T-helper 17 cell (primary cell): ENCODE data around the gene MYCN. TPM values are rescaled to one million over a fixed set of nuclear protein-coding genes. Genes with fewer than 3 reads are reported as not detected.

Source experiments
- ATAC-seq: fragments of 150-1000 bp; cut with Tn5 transposase; 2 replicates; pipeline ENCODE4 v1.10.0; 2021; ENCODE audit warnings: mild to moderate bottlenecking, moderate library complexity
- DNase-seq, 3 donors: peaks; one replicate each; pipeline versions ENCODE4 v3.0.0 to v3.0.0-alpha.2; 2020 to 2021
- H3K9me3 ChIP-seq: one replicate; pipeline ENCODE4 v1.7.0; 2013; ENCODE audit warnings: low read length, mild to moderate bottlenecking; ENCODE audit not compliant: control insufficient read depth, poor library complexity, severe bottlenecking
- H3K27ac Mint-ChIP-seq: one replicate; pipeline ENCODE4 v1.8.0; 2022; ENCODE audit warnings: mild to moderate bottlenecking, moderate library complexity, mixed read lengths
- H3K27me3 Mint-ChIP-seq: one replicate; pipeline ENCODE4 v1.8.0; 2022; ENCODE audit warnings: mixed read lengths
- H3K36me3 Mint-ChIP-seq: one replicate; pipeline ENCODE4 v1.8.0; 2022; ENCODE audit warnings: low read depth, mixed read lengths
- H3K4me1 Mint-ChIP-seq: one replicate; pipeline ENCODE4 v1.8.0; 2022; ENCODE audit warnings: mild to moderate bottlenecking, mixed read lengths
- H3K4me3 Mint-ChIP-seq: one replicate; pipeline ENCODE4 v1.8.0; 2022; ENCODE audit warnings: mild to moderate bottlenecking, moderate library complexity, mixed read lengths
- total RNA-seq, 4 donors: library from RNA in 2 of 4; stranded (reverse) in 2 of 4; gene quantifications; one replicate each; pipeline ENCODE4 v1.2.3 and lab custom pipeline; 2022 to 2026

MYCN gene
- under 1 TPM in 1 of 2 donors, not detected in 1; 0.37 TPM for total RNA-seq
- total RNA-seq (lab: John Stamatoyannopoulos, UW): 0 reads per million in 2 donors

GRCh38 chr2:15939854-15940660 lies at the start of gene MYCN:
Gene MYCN, plus strand, starts transcription at chr2:15940550. Its CDS starts 1,515 bp downstream, at chr2:15942065.
- peaks cover 4% of the 10 kb centered on the region for H3K36me3 Mint-ChIP-seq
- H3K4me1 Mint-ChIP-seq: peaks cover 17% of the 10 kb centered on the region
- H3K9me3 ChIP-seq: no peaks in the 10 kb centered on the region
- no peak within 1 kb of the TSS for H3K27ac Mint-ChIP-seq
- peak within 1 kb of the TSS; percentile 78 for H3K4me3 Mint-ChIP-seq
- DNase-seq: no peak
- H3K27me3 Mint-ChIP-seq: peaks cover 71% of the 10 kb centered on the region
- no peak for ATAC-seq

DNA sequence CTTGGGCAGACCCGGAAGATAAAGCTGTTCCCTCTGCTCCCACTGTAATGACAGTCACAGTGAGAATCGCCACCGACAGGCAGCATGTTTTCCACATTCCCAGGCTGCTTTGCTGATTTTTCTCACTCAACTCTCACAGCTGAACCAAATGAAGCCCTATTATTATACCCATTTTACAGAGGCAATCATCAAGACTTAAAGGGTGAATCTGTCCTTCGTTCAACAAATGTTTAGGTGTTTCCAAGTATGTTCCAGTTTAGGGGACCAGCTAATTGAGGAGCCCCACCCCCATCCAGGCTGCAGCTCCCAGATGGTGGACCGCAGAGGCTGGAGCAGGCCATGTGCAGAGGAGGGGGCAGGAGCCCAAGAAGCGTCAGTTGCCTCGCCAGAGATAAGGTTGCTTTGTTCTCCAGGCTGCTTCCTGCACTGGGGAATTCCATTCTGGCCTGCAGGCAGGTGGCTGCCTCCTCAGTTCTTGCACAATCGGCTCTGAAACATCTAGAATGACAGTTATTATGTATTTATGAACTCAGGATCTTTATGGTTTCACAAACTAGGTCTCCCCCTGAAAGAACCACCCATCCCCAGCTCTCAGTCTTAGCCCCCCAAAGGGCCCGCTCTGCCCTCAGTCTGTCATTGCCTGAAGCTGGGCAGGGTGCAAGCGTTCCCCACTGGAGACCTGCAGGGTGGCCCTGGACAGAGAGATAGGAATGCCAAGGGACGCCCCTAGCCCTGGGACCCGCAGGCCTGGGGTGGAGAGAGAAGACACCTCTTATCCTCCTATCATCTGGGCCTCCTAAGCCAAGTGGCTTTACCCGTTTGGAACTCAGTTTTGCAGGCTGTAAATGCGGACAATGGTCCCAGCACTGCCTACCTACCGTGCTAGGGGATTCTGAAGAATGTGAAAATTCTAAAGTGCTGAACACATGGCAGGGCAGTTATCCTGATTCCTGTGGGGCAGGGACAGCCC lies 49.1 kb upstream of the MYCN start:
- Mint-ChIP-seq H3K27ac (no peak overlapping the region), H3K4me1 (no peaks in the 10 kb centered on the region), H3K27me3 (peaks cover 13% of the 10 kb centered on the region), H3K4me3 (no peak overlapping the region), H3K36me3 (no peaks in the 10 kb centered on the region)
- ATAC-seq (no peak), DNase-seq (no peak)
- no peaks in the 10 kb centered on the region for H3K9me3 ChIP-seq

DNA sequence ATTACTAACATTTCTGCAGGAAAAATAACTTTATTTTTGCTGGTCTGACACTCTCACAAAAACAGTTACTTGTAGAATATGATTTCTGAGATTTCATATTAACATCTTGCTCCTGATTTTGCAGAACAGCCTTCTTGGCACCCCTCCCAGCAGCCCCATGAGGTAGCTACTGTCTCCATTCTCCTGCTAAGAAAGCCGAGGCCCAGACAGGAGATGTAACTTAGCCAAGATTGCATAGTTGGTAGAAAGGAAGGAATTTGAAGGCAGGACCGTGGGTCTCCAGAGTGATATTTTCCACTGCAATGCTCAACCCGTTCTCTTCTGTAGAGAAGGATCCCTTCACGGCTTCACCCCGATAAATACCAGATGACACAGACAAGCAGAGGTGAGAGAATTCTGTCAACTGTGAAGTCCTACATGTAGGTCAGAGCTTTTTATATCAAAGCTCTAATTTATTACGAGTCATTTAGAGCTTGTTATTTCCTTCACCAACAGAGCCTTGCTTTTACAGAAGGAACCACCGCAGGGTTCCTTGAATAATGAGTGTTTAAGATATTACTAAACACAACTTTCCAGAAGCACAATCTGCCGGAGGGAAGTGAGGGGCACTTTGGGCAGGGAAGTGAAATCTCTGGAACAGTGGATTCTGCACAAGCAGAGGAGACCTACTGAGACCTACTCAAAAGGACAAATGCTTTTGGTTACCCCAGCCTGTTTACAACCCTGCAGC lies 48.0 kb upstream of the MYCN start:
- Mint-ChIP-seq H3K27ac (no peak overlapping the region), H3K4me1 (no peaks in the 10 kb centered on the region), H3K36me3 (no peaks in the 10 kb centered on the region), H3K27me3 (peaks cover 13% of the 10 kb centered on the region), H3K4me3 (no peak overlapping the region)
- no peak for DNase-seq
- no peaks in the 10 kb centered on the region for H3K9me3 ChIP-seq
- ATAC-seq: no peak

DNA sequence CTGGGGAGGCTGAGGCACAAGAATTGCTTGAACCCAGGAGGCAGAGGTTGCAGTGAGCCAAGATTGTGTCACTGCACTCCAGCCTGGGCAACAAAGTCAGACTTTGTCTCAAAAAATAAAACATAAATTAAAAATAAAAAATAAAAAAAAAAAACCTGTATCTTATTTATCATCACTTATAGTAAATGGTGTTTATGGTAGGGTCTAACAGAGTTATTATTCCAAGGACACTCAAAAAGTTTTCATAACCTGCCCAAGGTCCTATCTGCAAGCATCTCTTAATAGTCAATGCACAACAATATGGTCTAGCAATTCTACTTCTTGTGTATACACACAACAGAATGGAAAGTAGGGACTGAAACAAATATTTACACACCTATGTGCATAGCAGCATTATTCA lies 47.3 kb upstream of the MYCN start:
- Mint-ChIP-seq H3K4me1 (no peaks in the 10 kb centered on the region), H3K27me3 (peaks cover 13% of the 10 kb centered on the region), H3K4me3 (no peak overlapping the region), H3K36me3 (no peaks in the 10 kb centered on the region), H3K27ac (no peak overlapping the region)
- ATAC-seq (no peak), DNase-seq (no peak)
- H3K9me3 ChIP-seq: no peaks in the 10 kb centered on the region

DNA sequence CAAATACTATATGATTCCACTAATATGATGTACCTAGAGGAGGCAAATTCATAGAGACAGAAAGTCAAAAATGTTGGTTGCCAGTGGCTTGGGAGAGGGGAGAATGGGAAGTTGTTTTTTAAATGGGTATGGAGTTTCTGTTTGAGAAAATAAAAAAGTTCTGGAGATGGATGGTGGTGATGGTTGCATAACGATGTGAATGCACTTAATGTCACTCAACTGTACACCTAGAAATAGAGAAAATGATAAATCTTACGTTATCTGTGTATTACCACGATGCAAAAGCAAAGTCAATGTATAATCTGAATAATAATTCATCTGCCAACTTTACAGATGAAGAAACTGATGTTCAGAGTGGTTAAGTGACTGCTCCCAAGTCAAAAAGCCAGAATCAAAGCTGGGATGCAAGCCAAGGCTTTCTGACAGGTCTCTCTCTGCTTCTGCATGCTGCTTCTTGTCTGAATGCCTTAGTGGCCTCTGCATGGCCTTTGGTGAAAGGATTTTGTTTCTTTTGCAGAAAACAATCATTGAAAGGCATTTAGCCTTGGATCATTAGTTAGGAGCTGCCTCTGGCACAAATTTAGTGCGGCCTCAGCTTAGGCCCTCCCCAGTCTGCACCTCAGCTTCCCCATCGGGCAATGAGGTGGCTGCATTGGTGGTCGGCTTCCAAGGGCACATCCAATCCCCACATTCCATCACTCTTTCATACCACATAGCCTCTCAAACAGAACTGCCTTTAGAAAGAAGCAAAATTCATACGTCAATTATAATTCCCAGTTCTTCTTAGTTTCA lies 46.5 kb upstream of the MYCN start:
- Mint-ChIP-seq H3K36me3 (no peaks in the 10 kb centered on the region), H3K4me1 (no peaks in the 10 kb centered on the region), H3K4me3 (no peak overlapping the region), H3K27ac (no peak overlapping the region), H3K27me3 (peaks cover 13% of the 10 kb centered on the region)
- H3K9me3 ChIP-seq: no peaks in the 10 kb centered on the region
- DNase-seq (no peak), ATAC-seq (no peak)

- no peak overlapping the region for H3K27ac Mint-ChIP-seq
- H3K4me3 Mint-ChIP-seq: no peak overlapping the region
- DNase-seq (no peak), ATAC-seq (no peak)
- no peaks in the 10 kb centered on the region for H3K4me1 Mint-ChIP-seq
- H3K36me3 Mint-ChIP-seq: no peaks in the 10 kb centered on the region
- H3K27me3 Mint-ChIP-seq: peaks cover 13% of the 10 kb centered on the region
- H3K9me3 ChIP-seq: no peaks in the 10 kb centered on the region
These were observed 45.7 kb upstream of the MYCN start for GRCh38 chr2:15894481-15895144.

GRCh38 chr2:15895615-15896469 lies 44.5 kb upstream of the MYCN start:
- Mint-ChIP-seq H3K27ac (no peak overlapping the region), H3K4me1 (no peaks in the 10 kb centered on the region), H3K4me3 (no peak overlapping the region), H3K27me3 (peaks cover 8% of the 10 kb centered on the region), H3K36me3 (no peaks in the 10 kb centered on the region)
- no peaks in the 10 kb centered on the region for H3K9me3 ChIP-seq
- DNase-seq (no peak), ATAC-seq (no peak)

GRCh38 chr2:15896859-15897258 lies 43.5 kb upstream of the MYCN start:
- DNase-seq (no peak), ATAC-seq (no peak)
- H3K4me3 Mint-ChIP-seq: no peak overlapping the region
- H3K4me1 Mint-ChIP-seq: no peaks in the 10 kb centered on the region
- H3K36me3 Mint-ChIP-seq: no peaks in the 10 kb centered on the region
- no peaks in the 10 kb centered on the region for H3K27me3 Mint-ChIP-seq
- H3K9me3 ChIP-seq: no peaks in the 10 kb centered on the region
- no peak overlapping the region for H3K27ac Mint-ChIP-seq

DNA sequence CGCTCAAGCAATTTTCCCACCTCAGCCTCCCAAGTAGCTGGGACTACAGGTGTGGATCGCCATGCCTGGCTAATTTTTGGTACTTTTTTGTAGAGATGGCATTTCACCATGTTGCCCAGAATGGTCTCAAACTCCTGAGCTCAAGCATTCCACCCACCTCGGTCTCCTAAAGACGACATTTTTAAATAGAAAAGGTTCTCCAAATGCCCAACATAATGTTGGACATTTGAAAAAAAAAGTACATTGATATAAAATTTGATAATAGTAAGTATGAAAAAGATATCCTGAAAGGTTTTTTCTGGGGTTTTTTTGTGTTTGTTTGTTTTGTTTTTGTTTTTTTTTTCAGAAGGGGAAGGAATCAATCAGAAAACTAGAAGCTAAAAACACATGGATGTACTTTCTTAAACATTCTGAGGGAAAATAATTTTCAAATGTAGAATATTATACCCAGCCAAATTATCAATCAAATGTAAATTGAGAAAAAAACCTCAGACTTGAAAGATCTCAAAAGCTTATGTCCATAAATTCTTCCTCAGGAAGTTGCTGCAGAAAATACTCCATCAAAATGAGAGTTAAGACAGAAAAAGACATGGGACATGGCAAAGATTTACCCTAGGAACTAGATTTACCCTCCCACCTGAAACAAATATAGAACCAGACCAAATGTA lies 42.8 kb upstream of the MYCN start:
- no peaks in the 10 kb centered on the region for H3K27me3 Mint-ChIP-seq
- no peak overlapping the region for H3K4me3 Mint-ChIP-seq
- DNase-seq (no peak), ATAC-seq (no peak)
- no peaks in the 10 kb centered on the region for H3K36me3 Mint-ChIP-seq
- no peak overlapping the region for H3K27ac Mint-ChIP-seq
- no peaks in the 10 kb centered on the region for H3K4me1 Mint-ChIP-seq
- H3K9me3 ChIP-seq: no peaks in the 10 kb centered on the region

GRCh38 chr2:15899327-15899612 lies 41.1 kb upstream of the MYCN start:
- DNase-seq: no peak
- Mint-ChIP-seq H3K4me3 (no peak overlapping the region), H3K27ac (no peak overlapping the region), H3K36me3 (no peaks in the 10 kb centered on the region), H3K27me3 (no peaks in the 10 kb centered on the region), H3K4me1 (no peaks in the 10 kb centered on the region)
- no peaks in the 10 kb centered on the region for H3K9me3 ChIP-seq
- ATAC-seq: no peak

DNA sequence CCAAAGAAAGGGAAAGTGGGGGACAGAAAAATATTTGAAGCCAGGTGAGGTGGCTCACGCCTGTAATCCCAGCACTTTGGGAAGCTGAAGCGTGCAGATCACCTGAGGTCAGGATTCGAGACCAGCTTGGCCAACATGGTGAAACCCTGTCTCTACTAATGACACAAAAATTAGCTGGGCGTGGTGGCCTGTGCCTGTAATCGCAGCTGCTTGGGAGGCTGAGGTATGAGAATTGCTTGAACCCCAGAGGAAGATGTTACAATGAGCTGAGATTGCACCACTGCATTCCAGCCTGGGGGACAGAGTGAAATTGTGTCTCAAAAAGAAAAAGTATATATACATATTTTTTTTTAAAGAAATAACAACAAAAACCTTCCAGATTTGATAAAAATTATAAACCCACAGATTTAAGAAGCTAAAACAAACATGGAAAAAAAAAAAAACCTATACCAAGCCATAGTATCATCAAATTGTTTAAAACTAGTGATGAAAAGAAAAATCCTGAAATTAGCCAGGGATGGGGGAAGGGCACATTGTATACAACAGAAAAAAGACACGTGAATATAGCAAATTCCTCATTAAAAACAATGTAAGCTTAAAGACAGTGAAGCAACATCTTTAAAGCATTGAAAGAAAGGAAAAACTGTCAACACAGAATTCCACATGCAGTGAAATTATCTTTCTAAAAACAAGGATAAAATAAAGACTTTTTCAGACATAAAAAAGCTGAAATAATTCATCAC lies 40.4 kb upstream of the MYCN start:
- H3K4me3 Mint-ChIP-seq: no peak overlapping the region
- ATAC-seq (no peak), DNase-seq (no peak)
- no peaks in the 10 kb centered on the region for H3K4me1 Mint-ChIP-seq
- H3K36me3 Mint-ChIP-seq: no peaks in the 10 kb centered on the region
- H3K9me3 ChIP-seq: no peaks in the 10 kb centered on the region
- H3K27me3 Mint-ChIP-seq: no peaks in the 10 kb centered on the region
- no peak overlapping the region for H3K27ac Mint-ChIP-seq
